Astrocyte (in vitro differentiated cells and primary cell): ENCODE data around the gene PIK3R6. TPM values are rescaled to one million over a fixed set of nuclear protein-coding genes. Genes with fewer than 3 reads are reported as not detected.

Experiments
- DNase-seq: peaks from one replicate; pipeline ENCODE4 v3.0.0-alpha.2; 2010; ENCODE audit warnings: low read depth
- FAIRE-seq: peaks from 2 replicates; lab custom pipeline; 2011; peaks lifted over from hg19 to GRCh38; lab: Jason Lieb, UNC
- H2AFZ ChIP-seq: 2 replicates; pipeline ENCODE4 v1.6.0; 2012; ENCODE audit warnings: low read depth, low read length, inconsistent platforms
- H3K27ac ChIP-seq: 2 replicates; pipeline ENCODE4 v1.5.1; 2011; ENCODE audit warnings: low read depth, low read length, inconsistent platforms
- H3K27me3 ChIP-seq: 2 replicates; pipeline ENCODE4 v1.6.0; 2011; ENCODE audit warnings: low read length, inconsistent platforms; ENCODE audit not compliant: insufficient read depth
- H3K36me3 ChIP-seq: 2 replicates; pipeline ENCODE4 v1.5.1; 2011; ENCODE audit warnings: low read length, inconsistent platforms; ENCODE audit not compliant: insufficient read depth
- H3K4me1 ChIP-seq: 2 replicates; pipeline ENCODE4 v1.5.1; 2011; ENCODE audit warnings: low read length, inconsistent platforms; ENCODE audit not compliant: insufficient read depth
- H3K4me2 ChIP-seq: 2 replicates; pipeline ENCODE4 v1.6.0; 2012; ENCODE audit warnings: low read length, inconsistent platforms
- H3K4me3 ChIP-seq: 2 replicates; pipeline ENCODE4 v1.5.1; 2011; ENCODE audit warnings: low read depth, mild to moderate bottlenecking, low read length, inconsistent platforms; ENCODE audit not compliant: insufficient read depth
- H3K79me2 ChIP-seq: 2 replicates; pipeline ENCODE4 v1.6.0; 2012; ENCODE audit warnings: mild to moderate bottlenecking, low read length, inconsistent platforms; ENCODE audit not compliant: insufficient read depth
- H3K9ac ChIP-seq: 2 replicates; pipeline ENCODE4 v1.6.0; 2012; ENCODE audit warnings: mild to moderate bottlenecking, low read length, inconsistent platforms
- H3K9me3 ChIP-seq: 2 replicates; pipeline ENCODE4 v1.5.1; 2012; ENCODE audit warnings: low read depth, mild to moderate bottlenecking, low read length, inconsistent platforms; ENCODE audit not compliant: insufficient read depth
- H4K20me1 ChIP-seq: 2 replicates; pipeline ENCODE4 v1.6.0; 2012; ENCODE audit warnings: low read length, inconsistent platforms; ENCODE audit not compliant: insufficient read depth
- H3K27ac Mint-ChIP-seq: one replicate; pipeline ENCODE4 v1.8.0; 2021; ENCODE audit warnings: mild to moderate bottlenecking, mixed read lengths; ENCODE audit not compliant: unreplicated experiment
- H3K27me3 Mint-ChIP-seq: one replicate; pipeline ENCODE4 v1.8.0; 2021; ENCODE audit warnings: low read depth, mixed read lengths; ENCODE audit not compliant: unreplicated experiment
- H3K36me3 Mint-ChIP-seq: one replicate; pipeline ENCODE4 v1.8.0; 2021; ENCODE audit warnings: low read depth, mixed read lengths; ENCODE audit not compliant: unreplicated experiment
- H3K4me1 Mint-ChIP-seq: one replicate; pipeline ENCODE4 v1.8.0; 2021; ENCODE audit warnings: low read depth, mixed read lengths; ENCODE audit not compliant: unreplicated experiment
- H3K4me3 Mint-ChIP-seq: one replicate; pipeline ENCODE4 v1.8.0; 2021; ENCODE audit warnings: mild to moderate bottlenecking, moderate library complexity, mixed read lengths; ENCODE audit not compliant: unreplicated experiment
- H3K9me3 Mint-ChIP-seq: one replicate; pipeline ENCODE4 v1.8.0; 2021; ENCODE audit warnings: mild to moderate bottlenecking, mixed read lengths; ENCODE audit not compliant: unreplicated experiment
- EZH2 ChIP-seq: IDR thresholded peaks from 2 replicates; pipeline ENCODE4 v1.6.1; 2012; ENCODE audit warnings: mild to moderate bottlenecking, low read length, inconsistent platforms; ENCODE audit not compliant: insufficient read depth
- total RNA-seq: library from RNA; stranded (reverse); gene quantifications from 2 replicates; pipeline ENCODE4 v1.2.1, GENCODE V29; 2021
- TF ChIP-seq, protein P1 (sequence below): IDR thresholded peaks from 2 replicates; pipeline ENCODE4 v1.5.1; 2011; ENCODE audit warnings: low read depth, mild to moderate bottlenecking, inconsistent platforms, low read length, moderate library complexity; ENCODE audit not compliant: insufficient read depth

PIK3R6 gene
- total RNA-seq, 1 donor from 2014 or later, result not detected

DNA sequence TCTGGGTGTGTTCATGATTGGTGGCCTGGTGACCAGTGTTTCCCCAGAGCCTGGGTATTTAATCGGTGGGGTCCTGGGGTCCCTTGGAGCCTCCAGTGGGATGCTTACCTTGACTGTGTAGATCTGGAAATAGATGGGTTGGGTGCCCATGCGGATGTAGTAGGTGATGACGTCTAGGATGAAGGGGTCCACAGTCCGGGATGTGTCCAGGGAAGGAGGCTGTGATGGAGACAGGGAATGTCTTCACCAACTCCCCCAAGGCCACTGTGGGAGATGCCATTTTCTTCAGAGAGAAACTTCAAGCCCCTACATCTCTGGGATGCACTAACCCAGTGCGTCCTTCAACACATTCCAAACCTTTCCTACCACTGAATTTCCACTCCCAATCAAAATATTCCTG is 44.2 kb downstream of the PIK3R6 start:
- peaks cover 12% of the 10 kb centered on the region for H3K4me1 Mint-ChIP-seq
- Histone ChIP-seq H2AFZ (no peak overlapping the region), H3K4me2 (no peak overlapping the region), H3K79me2 (no peaks in the 10 kb centered on the region), H3K9me3 (peaks cover 2% of the 10 kb centered on the region), H3K4me1 (no peaks in the 10 kb centered on the region), H3K36me3 (no peaks in the 10 kb centered on the region), H3K27me3 (no peaks in the 10 kb centered on the region), H3K4me3 (no peak overlapping the region), H4K20me1 (no peaks in the 10 kb centered on the region), H3K27ac (no peak overlapping the region), H3K9ac (no peak overlapping the region)
- FAIRE-seq (no peak), DNase-seq (no peak)
- H3K27me3 Mint-ChIP-seq, result peaks cover 16% of the 10 kb centered on the region
- H3K4me3 Mint-ChIP-seq, result no peak overlapping the region
- H3K36me3 Mint-ChIP-seq, result no peaks in the 10 kb centered on the region
- TF ChIP-seq, protein P1, sequence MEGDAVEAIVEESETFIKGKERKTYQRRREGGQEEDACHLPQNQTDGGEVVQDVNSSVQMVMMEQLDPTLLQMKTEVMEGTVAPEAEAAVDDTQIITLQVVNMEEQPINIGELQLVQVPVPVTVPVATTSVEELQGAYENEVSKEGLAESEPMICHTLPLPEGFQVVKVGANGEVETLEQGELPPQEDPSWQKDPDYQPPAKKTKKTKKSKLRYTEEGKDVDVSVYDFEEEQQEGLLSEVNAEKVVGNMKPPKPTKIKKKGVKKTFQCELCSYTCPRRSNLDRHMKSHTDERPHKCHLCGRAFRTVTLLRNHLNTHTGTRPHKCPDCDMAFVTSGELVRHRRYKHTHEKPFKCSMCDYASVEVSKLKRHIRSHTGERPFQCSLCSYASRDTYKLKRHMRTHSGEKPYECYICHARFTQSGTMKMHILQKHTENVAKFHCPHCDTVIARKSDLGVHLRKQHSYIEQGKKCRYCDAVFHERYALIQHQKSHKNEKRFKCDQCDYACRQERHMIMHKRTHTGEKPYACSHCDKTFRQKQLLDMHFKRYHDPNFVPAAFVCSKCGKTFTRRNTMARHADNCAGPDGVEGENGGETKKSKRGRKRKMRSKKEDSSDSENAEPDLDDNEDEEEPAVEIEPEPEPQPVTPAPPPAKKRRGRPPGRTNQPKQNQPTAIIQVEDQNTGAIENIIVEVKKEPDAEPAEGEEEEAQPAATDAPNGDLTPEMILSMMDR, result no peak
- no peak for TF ChIP-seq EZH2
- H3K27ac Mint-ChIP-seq, result no peak overlapping the region
- peaks cover 12% of the 10 kb centered on the region for H3K9me3 Mint-ChIP-seq

DNA sequence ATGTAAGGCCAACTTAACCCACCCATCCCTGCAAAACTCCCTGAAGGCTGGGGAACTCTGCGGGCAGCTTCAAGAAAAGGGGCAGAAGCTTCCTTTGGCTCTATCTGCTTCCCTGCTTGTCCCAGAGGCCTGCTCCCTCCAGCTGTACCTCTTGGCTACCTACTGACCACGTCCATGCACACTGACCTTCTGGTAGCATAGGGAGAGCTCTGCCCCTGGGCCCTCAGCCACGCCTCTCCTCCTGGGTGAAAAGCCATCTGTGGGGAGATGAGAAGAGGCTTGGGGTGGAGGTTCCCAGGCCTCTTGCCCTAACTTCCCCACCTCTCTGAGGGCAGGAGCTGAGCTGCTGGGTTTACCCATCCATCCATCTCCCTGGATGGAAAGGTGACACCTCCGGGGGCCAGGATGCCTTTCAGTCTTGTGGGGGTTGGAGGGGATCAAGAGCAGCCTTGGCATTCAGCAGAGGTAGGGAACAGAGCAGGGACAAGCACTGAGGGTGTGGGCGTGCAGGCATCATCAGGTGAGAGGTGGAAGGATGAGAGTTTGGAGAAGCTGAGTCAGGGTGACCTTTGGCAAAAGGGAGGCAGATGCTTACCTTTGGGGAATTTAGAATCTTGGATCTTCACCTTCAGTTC is 45.0 kb downstream of the PIK3R6 start:
- no peaks in the 10 kb centered on the region for H3K27me3 ChIP-seq
- H3K27ac Mint-ChIP-seq, result no peak overlapping the region

More for the DNA sequence above, 45.0 kb downstream of the PIK3R6 start:
- Histone ChIP-seq H4K20me1 (no peaks in the 10 kb centered on the region), H3K27ac (no peak overlapping the region), H3K36me3 (no peaks in the 10 kb centered on the region), H3K4me3 (no peak overlapping the region), H3K79me2 (no peaks in the 10 kb centered on the region), H3K9ac (no peak overlapping the region), H2AFZ (no peak overlapping the region), H3K4me1 (no peaks in the 10 kb centered on the region), H3K9me3 (peaks cover 2% of the 10 kb centered on the region), H3K4me2 (no peak overlapping the region)
- Mint-ChIP-seq H3K27me3 (peaks cover 22% of the 10 kb centered on the region), H3K4me1 (peaks cover 12% of the 10 kb centered on the region), H3K9me3 (peaks cover 12% of the 10 kb centered on the region), H3K4me3 (no peak overlapping the region), H3K36me3 (no peaks in the 10 kb centered on the region)
- TF ChIP-seq EZH2, result no peak
- TF ChIP-seq, protein P1, result no peak
- FAIRE-seq, result no peak
- DNase-seq, result no peak
